Amygdala (tissue), 56 donors: ENCODE measurements around the gene UBL5.
A peak's percentile ranks its signal among the peaks of the same experiment; 100 is the strongest.

Experiments used
- DNase-seq, 56 donors: peaks; one replicate each; lab custom pipeline; 2025; lab: John Stamatoyannopoulos, UW

UBL5 gene

DNA sequence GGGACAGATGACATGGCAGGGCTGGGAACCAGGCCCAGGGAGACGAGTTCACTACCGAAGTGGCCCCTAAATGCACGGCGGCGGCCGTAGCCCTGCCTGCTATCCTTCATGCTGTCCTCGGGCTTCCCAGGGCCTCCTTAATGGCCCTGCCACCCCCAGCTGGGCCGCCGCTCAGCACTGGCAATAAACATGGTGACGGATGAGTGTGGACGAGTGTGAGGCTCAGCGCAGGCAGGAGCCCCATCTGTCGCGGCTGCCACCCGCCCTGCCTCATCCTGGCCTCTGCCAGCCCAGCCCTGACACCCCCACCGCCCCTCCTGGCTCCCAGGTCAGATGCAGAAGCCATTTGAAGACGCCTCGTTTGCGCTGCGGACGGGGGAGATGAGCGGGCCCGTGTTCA lies 21.0 kb downstream of the UBL5 start:
- DNase-seq, result no peak

- DNase-seq, result peak in 2 of 56 donors; percentile 20 to 28
Observed at GRCh38 chr19:9849791-9850190, 22.1 kb downstream of the UBL5 start.

- peak in 15 of 56 donors; percentile 2 to 37 (median 26) for DNase-seq
Observed at GRCh38 chr19:9850235-9850959, 22.7 kb downstream of the UBL5 start.

DNA sequence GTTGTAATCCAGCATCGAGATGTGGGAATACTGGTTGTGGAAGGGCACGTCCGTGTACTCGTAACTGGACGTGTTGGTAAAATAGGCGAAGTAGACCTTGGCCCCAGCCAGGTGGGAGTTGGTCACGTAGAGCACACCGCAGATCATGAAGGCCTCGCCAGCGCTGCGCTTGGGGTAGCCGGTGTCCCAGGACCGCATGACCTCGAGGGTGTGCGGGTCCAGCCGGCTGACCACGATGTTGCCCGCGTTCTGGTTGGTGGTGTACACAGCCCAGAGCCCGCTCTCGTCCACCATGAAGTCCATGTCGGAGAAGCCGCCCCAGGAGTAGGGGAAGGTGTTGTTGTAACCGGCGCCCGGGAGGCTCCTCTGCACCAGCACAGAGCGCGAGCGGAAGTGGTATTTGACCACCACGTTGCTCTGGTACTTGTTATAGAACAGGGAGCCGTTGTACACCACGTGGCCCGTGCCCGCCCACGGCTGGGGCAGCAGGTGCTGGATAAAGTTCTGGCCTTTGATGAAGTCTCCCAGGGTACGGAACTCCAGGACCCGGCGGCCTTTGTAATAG lies 26.6 kb downstream of the UBL5 start:
- DNase-seq, result no peak

DNA sequence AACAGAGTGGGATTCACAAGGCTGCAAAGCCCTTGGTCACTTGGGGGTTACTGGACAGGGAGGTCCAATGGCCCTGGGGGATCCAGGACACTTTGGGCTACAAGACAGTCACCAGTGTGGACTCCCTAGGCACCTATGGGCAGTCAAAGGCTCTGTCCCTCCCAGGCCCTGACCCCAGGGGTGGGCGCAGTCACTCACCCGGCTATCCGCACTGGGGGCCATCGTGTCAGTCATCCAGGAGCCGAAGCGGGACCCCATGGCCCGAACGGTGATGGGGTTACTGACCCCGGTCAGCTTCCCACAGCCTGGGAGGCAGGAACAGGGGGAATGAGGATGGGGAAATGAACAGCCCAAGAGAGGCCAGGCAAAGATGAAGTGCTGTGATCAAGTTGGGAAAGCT lies 28.9 kb downstream of the UBL5 start:
- DNase-seq, result no peak

DNA sequence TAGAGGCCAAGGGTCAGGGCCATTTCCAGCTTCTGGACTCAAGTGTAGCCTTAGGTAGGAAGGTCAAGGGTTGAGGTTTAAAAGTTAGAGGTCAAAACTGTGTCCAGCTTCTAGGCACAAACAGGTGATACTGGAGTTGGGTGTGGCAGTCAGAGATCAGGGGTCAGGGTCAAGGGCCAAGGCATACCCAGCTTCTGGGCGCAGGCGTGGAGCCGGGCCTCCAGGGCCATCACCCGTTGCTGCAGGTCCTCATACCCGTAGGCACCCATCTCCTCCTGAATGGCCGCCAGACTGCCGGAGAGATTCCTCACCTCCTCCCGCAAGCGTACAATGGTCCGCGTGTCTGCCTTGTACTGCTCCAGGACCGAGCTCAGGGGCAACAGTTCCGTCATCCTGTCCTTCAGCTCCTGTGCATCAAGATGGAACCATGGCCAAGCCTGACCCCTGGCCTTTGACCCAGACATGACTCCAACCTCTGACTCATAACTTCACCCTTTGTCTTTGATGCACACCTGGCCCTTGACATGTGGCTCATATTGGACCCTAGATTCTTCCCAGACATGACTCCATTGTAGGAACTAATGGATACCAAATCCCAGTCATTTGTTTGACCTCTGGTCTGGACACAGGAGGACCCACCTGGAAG lies 29.5 kb downstream of the UBL5 start:
- no peak for DNase-seq

GRCh38 chr19:9857920-9858746 lies 30.4 kb downstream of the UBL5 start:
- no peak for DNase-seq

- no peak for DNase-seq
Observed at GRCh38 chr19:9858766-9859165, 31.0 kb downstream of the UBL5 start.

GRCh38 chr19:9860407-9860806 lies 32.7 kb downstream of the UBL5 start:
- no peak for DNase-seq

DNA sequence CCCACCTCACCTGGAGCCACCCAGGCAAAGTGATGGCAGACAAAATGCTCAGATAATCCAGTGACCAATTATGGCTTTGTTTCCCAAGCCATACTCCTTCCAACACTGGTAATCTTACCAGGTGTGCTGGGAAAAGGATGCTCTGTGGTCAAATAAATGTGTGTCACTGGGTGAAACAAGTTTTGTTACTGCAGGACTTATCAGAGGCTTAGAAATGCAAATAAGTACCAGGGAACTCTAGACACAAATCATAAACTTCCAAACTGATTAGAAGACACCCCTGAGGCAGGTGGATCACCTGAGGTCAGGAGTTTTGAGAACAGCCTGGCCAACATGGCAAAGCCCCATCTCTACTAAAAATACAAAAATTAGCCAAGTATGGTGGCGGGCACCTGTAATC lies 33.8 kb downstream of the UBL5 start:
- no peak for DNase-seq

DNA sequence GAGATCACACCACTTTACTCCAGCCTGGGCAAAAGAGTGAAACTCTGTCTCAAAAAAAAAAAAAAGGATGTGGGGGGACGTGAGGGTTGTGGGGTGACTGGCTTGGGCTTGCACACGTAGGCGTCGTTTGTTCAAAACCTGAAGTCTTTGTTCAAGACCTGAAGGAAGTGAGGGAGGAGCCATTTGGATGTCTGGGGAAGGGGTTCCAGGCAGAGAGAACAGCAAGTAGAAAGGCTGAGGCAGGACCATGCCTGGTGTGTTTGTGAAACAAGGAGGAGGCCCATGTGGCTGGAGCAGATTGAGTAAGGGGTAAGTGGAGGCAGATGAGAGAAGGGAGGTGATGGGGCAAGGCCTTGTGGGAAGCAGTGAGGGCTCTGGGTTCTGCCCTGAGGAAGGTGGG lies 35.2 kb downstream of the UBL5 start:
- DNase-seq, result no peak

DNA sequence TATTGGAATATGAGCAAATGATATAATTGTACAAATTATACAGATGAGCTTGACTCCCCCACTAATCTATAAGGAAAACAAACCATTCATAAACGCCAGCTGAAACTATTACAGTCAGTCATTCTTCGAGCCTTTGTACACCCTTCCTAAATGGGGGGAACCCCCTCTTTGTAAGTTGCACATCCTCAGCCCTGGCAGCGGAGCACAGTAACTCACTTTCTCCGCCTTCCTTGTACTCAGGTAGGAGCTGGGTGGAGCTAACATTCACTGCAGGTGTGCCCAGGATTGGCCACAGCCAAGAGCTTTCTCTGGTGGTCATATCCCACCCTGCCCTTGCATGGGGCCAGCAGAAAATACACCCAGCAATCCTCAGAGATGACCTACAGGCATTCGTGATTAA lies 36.0 kb downstream of the UBL5 start:
- no peak for DNase-seq

DNA sequence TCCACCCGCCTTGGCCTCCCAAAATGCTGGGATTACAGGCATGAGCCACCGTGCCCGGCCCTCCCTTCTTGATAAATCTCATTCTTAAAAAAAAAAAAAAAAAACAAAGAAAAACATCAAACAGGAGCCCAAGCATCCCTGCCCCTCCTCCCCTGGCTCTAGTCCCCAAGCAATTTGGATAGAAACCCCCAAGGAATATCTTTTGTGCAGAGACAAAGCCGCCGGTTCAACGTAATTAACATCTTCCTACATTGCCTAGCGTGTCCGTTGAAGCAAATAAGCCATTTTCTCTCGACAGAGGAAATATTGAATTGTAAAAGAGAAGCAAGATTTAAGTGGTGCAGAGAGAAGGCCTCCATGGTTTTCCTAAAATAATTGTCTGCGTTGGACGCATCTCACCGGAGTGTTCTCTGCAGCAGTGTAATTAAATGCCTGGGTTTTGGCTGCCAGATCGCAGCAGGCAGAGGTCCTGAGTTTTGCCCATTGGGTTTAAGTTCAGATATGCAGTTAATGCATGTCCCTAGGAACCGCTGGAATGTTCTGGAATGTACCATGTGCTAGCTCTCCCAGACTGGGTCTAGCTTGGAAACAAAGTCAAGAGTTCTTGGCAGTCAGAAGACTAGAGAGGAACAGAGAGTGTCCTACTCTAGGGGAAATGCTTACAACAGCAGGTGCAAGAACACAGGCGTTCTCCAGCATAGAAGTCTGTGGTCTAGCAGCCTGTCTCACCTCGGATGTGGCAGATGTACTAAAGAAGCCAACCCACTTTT lies 38.2 kb downstream of the UBL5 start:
- DNase-seq, result peak in 8 of 56 donors; percentile 6 to 50 (median 21)

GRCh38 chr19:9868983-9869617 lies 41.4 kb downstream of the UBL5 start:
- DNase-seq, result peak in 5 of 56 donors; percentile 4 to 40 (median 9)

- DNase-seq, result no peak
Observed at GRCh38 chr19:9871626-9872338, 44.1 kb downstream of the UBL5 start.

DNA sequence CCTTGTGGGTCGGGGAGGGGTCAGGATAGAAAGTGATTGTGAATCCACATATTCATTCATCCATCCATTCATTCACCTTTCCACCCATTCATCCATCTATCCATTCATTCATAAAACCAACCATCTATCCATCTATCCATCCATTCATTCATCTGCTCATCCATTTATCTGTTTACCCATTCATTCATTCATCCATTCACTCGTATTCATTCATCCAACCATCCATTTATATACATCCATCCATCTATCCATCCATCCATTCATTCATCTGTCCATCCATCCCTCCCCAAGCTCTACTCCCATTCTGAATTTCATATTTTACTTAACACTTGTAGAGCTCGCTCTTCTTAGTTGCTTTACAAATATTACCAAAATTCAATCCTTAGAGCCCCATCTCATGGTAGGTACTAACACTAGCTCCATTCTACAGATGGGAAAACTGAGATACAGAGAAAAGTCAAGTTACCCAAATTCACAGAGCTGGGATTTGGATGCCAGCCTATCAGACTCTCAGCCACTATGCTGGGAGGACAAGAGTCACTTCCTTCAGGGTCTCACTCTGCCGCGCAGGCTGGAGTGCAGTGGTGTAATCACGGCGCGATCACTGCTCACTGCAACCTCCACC lies 45.0 kb downstream of the UBL5 start:
- no peak for DNase-seq

- peak in 1 of 56 donors; percentile 11 for DNase-seq
Observed at GRCh38 chr19:9875031-9875627, 47.4 kb downstream of the UBL5 start.

DNA sequence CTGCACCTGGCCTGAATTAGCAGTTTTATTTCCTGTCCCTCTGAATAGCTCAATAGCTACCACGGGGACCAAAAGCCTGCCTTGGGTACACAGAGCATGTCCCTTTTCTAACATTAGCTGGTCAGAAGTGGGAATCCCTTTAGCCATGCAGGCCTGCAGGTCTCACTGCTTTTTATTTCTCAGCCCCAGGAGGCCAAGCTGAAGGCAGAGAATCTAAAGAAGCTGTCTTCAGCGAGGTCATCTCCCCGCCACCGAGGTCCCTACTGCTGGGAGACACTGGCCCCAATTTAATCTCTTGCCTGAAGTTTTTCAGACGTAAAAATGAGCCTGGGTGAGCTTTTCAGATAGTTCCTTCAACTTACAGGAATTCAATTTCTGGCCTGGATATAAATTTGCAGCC lies 48.1 kb downstream of the UBL5 start:
- no peak for DNase-seq
